ENCODE results near the gene GRM7.

The GRM7 gene

GRCh38 chr3:7275396-7275795 is 414.5 kb downstream of the GRM7 start:
- Histone ChIP-seq H4K20me1 (ENCODE audit: control insufficient read depth, insufficient read depth, low read depth, low read length) (no peaks in the 10 kb centered on the region), H3K79me2 (ENCODE audit: control insufficient read depth, low read length) (no peaks in the 10 kb centered on the region), H3K9me3 (ENCODE audit: control insufficient read depth, insufficient read depth, low read length) (no peaks in the 10 kb centered on the region), H3K27ac (ENCODE audit: low read depth, low read length) (no peak overlapping the region), H3K4me1 (ENCODE audit: control insufficient read depth, low read length) (no peaks in the 10 kb centered on the region), H3K4me2 (ENCODE audit: low read length) (no peak overlapping the region), H3F3A (ENCODE audit: control insufficient read depth, insufficient read depth) (no peaks in the 10 kb centered on the region), H3K9me2 (replicated peaks; ENCODE audit: control insufficient read depth, low read length) (no peaks in the 10 kb centered on the region), H3K4me3 (ENCODE audit: low read length) (no peak overlapping the region), H3K36me3 (ENCODE audit: control insufficient read depth, low read length) (no peaks in the 10 kb centered on the region), H3K27me3 (ENCODE audit: control insufficient read depth, low read length) (no peaks in the 10 kb centered on the region)
- TF ChIP-seq CTCF (IDR thresholded peaks at IDR 0.05; ENCODE audit: low read depth, low read length, poor library complexity, severe bottlenecking): no peak
- TF ChIP-seq EZH2phosphoT487 (IDR thresholded peaks at IDR 0.05; ENCODE audit: borderline replicate concordance, low read length): no peak

GRCh38 chr3:7280318-7280717 is 419.4 kb downstream of the GRM7 start:
- TF ChIP-seq CTCF (IDR thresholded peaks at IDR 0.05; ENCODE audit: low read depth, low read length, poor library complexity, severe bottlenecking) (no peak), EZH2phosphoT487 (IDR thresholded peaks at IDR 0.05; ENCODE audit: borderline replicate concordance, low read length) (no peak)
- no peak overlapping the region for H3K4me2 ChIP-seq (ENCODE audit: low read length)

DNA sequence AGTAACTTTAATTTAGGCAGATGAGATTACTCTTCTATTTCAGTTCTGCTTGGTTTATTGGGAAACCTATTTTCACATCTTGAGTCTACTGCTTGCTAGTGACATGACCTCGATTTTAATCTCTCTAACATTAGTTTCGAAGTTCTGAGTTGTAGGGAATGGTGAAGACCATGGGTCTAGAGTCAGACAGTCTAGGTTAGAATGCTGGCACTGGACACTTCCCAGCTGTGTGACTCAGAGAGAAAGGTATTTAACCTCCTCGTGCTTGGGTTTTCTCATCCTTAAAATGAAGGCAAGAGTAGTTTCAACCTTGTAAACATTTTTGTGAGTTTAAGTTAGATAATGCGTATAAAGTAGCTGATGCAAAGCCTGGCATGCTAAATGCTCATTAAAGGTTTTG is 422.1 kb downstream of the GRM7 start:
- H3K4me3 ChIP-seq (ENCODE audit: low read length): no peak overlapping the region
- H3K4me1 ChIP-seq (ENCODE audit: control insufficient read depth, low read length): no peaks in the 10 kb centered on the region
- no peaks in the 10 kb centered on the region for H3K27me3 ChIP-seq (ENCODE audit: control insufficient read depth, low read length)
- no peaks in the 10 kb centered on the region for H3K79me2 ChIP-seq (ENCODE audit: control insufficient read depth, low read length)
- H3K9me3 ChIP-seq (ENCODE audit: control insufficient read depth, insufficient read depth, low read length): no peaks in the 10 kb centered on the region
- no peak overlapping the region for H3K4me2 ChIP-seq (ENCODE audit: low read length)
- no peaks in the 10 kb centered on the region for H4K20me1 ChIP-seq (ENCODE audit: control insufficient read depth, insufficient read depth, low read depth, low read length)
- no peaks in the 10 kb centered on the region for H3K9me2 ChIP-seq (replicated peaks; ENCODE audit: control insufficient read depth, low read length)
- no peaks in the 10 kb centered on the region for H3F3A ChIP-seq (ENCODE audit: control insufficient read depth, insufficient read depth)
- H3K27ac ChIP-seq (ENCODE audit: low read depth, low read length): no peak overlapping the region
- H3K36me3 ChIP-seq (ENCODE audit: control insufficient read depth, low read length): no peaks in the 10 kb centered on the region
- TF ChIP-seq CTCF (IDR thresholded peaks at IDR 0.05; ENCODE audit: low read depth, low read length, poor library complexity, severe bottlenecking) (no peak), EZH2phosphoT487 (IDR thresholded peaks at IDR 0.05; ENCODE audit: borderline replicate concordance, low read length) (no peak)

More at GRCh38 chr3:7280318-7280717, 419.4 kb downstream of the GRM7 start:
- Histone ChIP-seq H3K9me3 (ENCODE audit: control insufficient read depth, insufficient read depth, low read length) (no peaks in the 10 kb centered on the region), H3K79me2 (ENCODE audit: control insufficient read depth, low read length) (no peaks in the 10 kb centered on the region), H3K4me1 (ENCODE audit: control insufficient read depth, low read length) (no peaks in the 10 kb centered on the region), H3K27me3 (ENCODE audit: control insufficient read depth, low read length) (no peaks in the 10 kb centered on the region), H3K27ac (ENCODE audit: low read depth, low read length) (no peak overlapping the region), H3K36me3 (ENCODE audit: control insufficient read depth, low read length) (no peaks in the 10 kb centered on the region), H4K20me1 (ENCODE audit: control insufficient read depth, insufficient read depth, low read depth, low read length) (no peaks in the 10 kb centered on the region), H3K9me2 (replicated peaks; ENCODE audit: control insufficient read depth, low read length) (no peaks in the 10 kb centered on the region), H3K4me3 (ENCODE audit: low read length) (no peak overlapping the region), H3F3A (ENCODE audit: control insufficient read depth, insufficient read depth) (no peaks in the 10 kb centered on the region)

DNA sequence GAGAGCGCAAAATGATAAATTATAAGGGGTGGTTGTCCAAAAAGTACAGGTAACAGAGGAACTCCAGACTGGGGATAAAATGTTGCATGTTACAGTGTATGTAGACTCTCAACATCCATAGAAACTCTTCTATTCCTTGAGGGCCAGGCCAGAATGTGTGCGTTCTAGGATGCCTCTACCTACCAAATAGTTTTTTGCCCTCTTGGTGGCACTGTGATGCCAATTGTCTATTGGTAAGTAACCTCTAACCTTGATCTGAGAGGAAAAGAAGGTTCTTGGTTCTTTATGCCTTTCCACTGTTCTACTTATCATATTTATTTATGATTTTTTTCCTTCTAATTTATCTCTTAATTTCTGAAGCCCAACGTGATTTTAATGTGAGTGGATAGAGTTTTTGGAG is 424.6 kb downstream of the GRM7 start:
- no peaks in the 10 kb centered on the region for H3K4me1 ChIP-seq (ENCODE audit: control insufficient read depth, low read length)
- no peaks in the 10 kb centered on the region for H4K20me1 ChIP-seq (ENCODE audit: control insufficient read depth, insufficient read depth, low read depth, low read length)
- TF ChIP-seq CTCF (IDR thresholded peaks at IDR 0.05; ENCODE audit: low read depth, low read length, poor library complexity, severe bottlenecking): peak; percentile 9
- TF ChIP-seq EZH2phosphoT487 (IDR thresholded peaks at IDR 0.05; ENCODE audit: borderline replicate concordance, low read length): no peak
- no peaks in the 10 kb centered on the region for H3K36me3 ChIP-seq (ENCODE audit: control insufficient read depth, low read length)
- no peaks in the 10 kb centered on the region for H3K27me3 ChIP-seq (ENCODE audit: control insufficient read depth, low read length)
- H3K4me3 ChIP-seq (ENCODE audit: low read length): no peak overlapping the region
- no peaks in the 10 kb centered on the region for H3K9me3 ChIP-seq (ENCODE audit: control insufficient read depth, insufficient read depth, low read length)
- H3K79me2 ChIP-seq (ENCODE audit: control insufficient read depth, low read length): no peaks in the 10 kb centered on the region
- H3F3A ChIP-seq (ENCODE audit: control insufficient read depth, insufficient read depth): no peaks in the 10 kb centered on the region
- H3K9me2 ChIP-seq (replicated peaks; ENCODE audit: control insufficient read depth, low read length): no peaks in the 10 kb centered on the region
- H3K27ac ChIP-seq (ENCODE audit: low read depth, low read length): no peak overlapping the region
- H3K4me2 ChIP-seq (ENCODE audit: low read length): no peak overlapping the region

All from DOHH2 (cell line).